GM12891 (cell line): Measurements from ENCODE around the gene C9.

ENCODE experiments used
- POLR2A ChIP-seq: IDR thresholded peaks from 2 replicates; pipeline ENCODE4 v1.6.1; 2011; ENCODE audit warnings: low read depth, low read length, control low read depth
- POLR2AphosphoS5 ChIP-seq: IDR thresholded peaks from 2 replicates; pipeline ENCODE4 v1.6.1; 2011; ENCODE audit warnings: low read depth, low read length, control low read depth
- POU2F2 ChIP-seq: IDR thresholded peaks from 2 replicates; pipeline ENCODE4 v1.6.1; 2011; ENCODE audit warnings: low read depth, mild to moderate bottlenecking, control low read depth, low read length, moderate library complexity
- SPI1 ChIP-seq: IDR thresholded peaks from 2 replicates; pipeline ENCODE4 v1.6.1; 2011; ENCODE audit warnings: low read depth, low read length, control low read depth
- TAF1 ChIP-seq: IDR thresholded peaks from 2 replicates; pipeline ENCODE4 v1.6.1; 2011; ENCODE audit warnings: low read depth, low read length, control low read depth

GRCh38 chr5:39352170-39352569 lies 12.1 kb downstream of the C9 start:
- TF ChIP-seq POLR2A (no peak), SPI1 (no peak), POU2F2 (no peak), TAF1 (no peak), POLR2AphosphoS5 (no peak)
